Glutamatergic neuron (in vitro differentiated cells): ENCODE data around the gene DYNLL2. TPM values are rescaled to one million over a fixed set of nuclear protein-coding genes. Genes with fewer than 3 reads are reported as not detected.
"Not testable (repeated sequence)": the region's sequence is repeated elsewhere in the genome, so short reads cannot be mapped to it uniquely, and the experiment has no call there.

Experiments used
- DNase-seq: peaks from one replicate; pipeline ENCODE4 v3.0.0; 2022
- H3K27ac Mint-ChIP-seq: one replicate; pipeline ENCODE4 v1.8.0; 2020; ENCODE audit warnings: mild to moderate bottlenecking, mixed read lengths, inconsistent platforms; ENCODE audit not compliant: unreplicated experiment
- H3K27me3 Mint-ChIP-seq: one replicate; pipeline ENCODE4 v1.8.0; 2020; ENCODE audit warnings: mild to moderate bottlenecking, moderate library complexity, mixed read lengths, inconsistent platforms; ENCODE audit not compliant: unreplicated experiment
- H3K36me3 Mint-ChIP-seq: one replicate; pipeline ENCODE4 v1.8.0; 2020; ENCODE audit warnings: mild to moderate bottlenecking, mixed read lengths, inconsistent platforms; ENCODE audit not compliant: unreplicated experiment
- H3K4me1 Mint-ChIP-seq: one replicate; pipeline ENCODE4 v1.8.0; 2020; ENCODE audit warnings: mild to moderate bottlenecking, low read depth, mixed read lengths, inconsistent platforms; ENCODE audit not compliant: unreplicated experiment
- H3K4me3 Mint-ChIP-seq: one replicate; pipeline ENCODE4 v1.8.0; 2020; ENCODE audit warnings: mild to moderate bottlenecking, mixed read lengths, inconsistent platforms; ENCODE audit not compliant: unreplicated experiment
- H3K9me3 Mint-ChIP-seq: one replicate; pipeline ENCODE4 v1.8.0; 2020; ENCODE audit warnings: mild to moderate bottlenecking, moderate library complexity, mixed read lengths, inconsistent platforms; ENCODE audit not compliant: unreplicated experiment
- CTCF ChIP-seq: fragments of 200-600 bp; sonication (generic); IDR thresholded peaks from one replicate; pipeline ENCODE4 v1.5.0; 2021; ENCODE audit not compliant: partially characterized antibody, unreplicated experiment
- long read RNA-seq: library from polyadenylated mRNA; unstranded; transcript quantifications from one replicate; pipeline ENCODE4 v2.0.0, GENCODE V29; 2020; ENCODE audit not compliant: unreplicated experiment
- total RNA-seq: library from RNA; stranded (reverse); fragmentation: NEBNext Ultra II Directional; extraction: Animal tissue kit (Norgen Biotek cat#: 25700); gene quantifications from one replicate; pipeline ENCODE4 v1.2.1, GENCODE V29; 2021; ENCODE audit not compliant: unreplicated experiment

Gene DYNLL2
- 80.4 TPM for total RNA-seq
- long read RNA-seq, full-length matches to known transcripts, result 1 of 3 reads
- long read RNA-seq, partial matches to known transcripts, result 0 of 3 reads
- long read RNA-seq, other reads (novel, unspliced or antisense), result 2 of 3 reads

GRCh38 chr17:58082870-58083490 lies at the start of gene DYNLL2:
DYNLL2 (plus strand) TSS chr17:58083419; CDS start chr17:58087091, 3,672 bp downstream.
- Mint-ChIP-seq H3K4me1 (peaks cover 45% of the 10 kb centered on the region), H3K27ac (peak within 1 kb of the TSS; percentile 99), H3K4me3 (peak within 1 kb of the TSS; percentile 88), H3K9me3 (peaks cover 6% of the 10 kb centered on the region), H3K36me3 (peaks cover 2% of the 10 kb centered on the region), H3K27me3 (peaks cover 6% of the 10 kb centered on the region)
- peak; percentile 98 for DNase-seq
- TF ChIP-seq CTCF, result no peak

- Mint-ChIP-seq H3K9me3 (peaks cover 2% of the 10 kb centered on the region), H3K27me3 (no peaks in the 10 kb centered on the region), H3K36me3 (no peaks in the 10 kb centered on the region), H3K27ac (no peak overlapping the region), H3K4me3 (no peak overlapping the region), H3K4me1 (peaks cover 7% of the 10 kb centered on the region)
- TF ChIP-seq CTCF, result no peak
- DNase-seq, result no peak
These were observed 43.2 kb upstream of the DYNLL2 start for GRCh38 chr17:58039975-58040374.

- Mint-ChIP-seq H3K27ac (no peak overlapping the region), H3K4me3 (no peak overlapping the region), H3K36me3 (no peaks in the 10 kb centered on the region), H3K27me3 (no peaks in the 10 kb centered on the region), H3K9me3 (peaks cover 2% of the 10 kb centered on the region), H3K4me1 (peaks cover 7% of the 10 kb centered on the region)
- no peak for TF ChIP-seq CTCF
- no peak for DNase-seq
These were observed 42.8 kb upstream of the DYNLL2 start for GRCh38 chr17:58040386-58040785.

GRCh38 chr17:58041161-58041560 lies 42.1 kb upstream of the DYNLL2 start:
- Mint-ChIP-seq H3K4me3 (no peak overlapping the region), H3K27me3 (no peaks in the 10 kb centered on the region), H3K9me3 (peaks cover 3% of the 10 kb centered on the region), H3K27ac (no peak overlapping the region), H3K4me1 (peaks cover 7% of the 10 kb centered on the region), H3K36me3 (no peaks in the 10 kb centered on the region)
- TF ChIP-seq CTCF, result no peak
- DNase-seq, result no peak

- Mint-ChIP-seq H3K27me3 (no peaks in the 10 kb centered on the region), H3K36me3 (no peaks in the 10 kb centered on the region), H3K9me3 (peaks cover 5% of the 10 kb centered on the region), H3K4me3 (no peak overlapping the region), H3K4me1 (peaks cover 12% of the 10 kb centered on the region), H3K27ac (no peak overlapping the region)
- no peak for TF ChIP-seq CTCF
- no peak for DNase-seq
These were observed 39.7 kb upstream of the DYNLL2 start for GRCh38 chr17:58043221-58044181.

GRCh38 chr17:58044256-58044655 lies 39.0 kb upstream of the DYNLL2 start:
- not testable (repeated sequence) for H3K27ac Mint-ChIP-seq, H3K27me3 Mint-ChIP-seq, H3K9me3 Mint-ChIP-seq

More at GRCh38 chr17:58044256-58044655, 39.0 kb upstream of the DYNLL2 start:
- DNase-seq, H3K4me3 Mint-ChIP-seq, H3K36me3 Mint-ChIP-seq: not testable (repeated sequence)
- peaks cover 12% of the 10 kb centered on the region for H3K4me1 Mint-ChIP-seq
